Activated gamma-delta T cell treated with anti-CD3 and anti-CD28 coated beads, Interleukin-2, amount 50 U/mL, for 16 hours (primary cell): ENCODE data around the gene SLC9C1.
"Not testable (repeated sequence)": the region's sequence is repeated elsewhere in the genome, so short reads cannot be mapped to it uniquely, and the experiment has no call there.

Experiments used
- DNase-seq: peaks from one replicate; pipeline ENCODE4 v3.0.0-alpha.2; 2020; ENCODE audit warnings: low read depth

Gene SLC9C1

GRCh38 chr3:112187300-112187699 lies 106.7 kb downstream of the SLC9C1 start:
- DNase-seq, result no peak

- not testable (repeated sequence) for DNase-seq
Observed at GRCh38 chr3:112185423-112186035, 108.5 kb downstream of the SLC9C1 start.

GRCh38 chr3:112175646-112176045 lies 118.4 kb downstream of the SLC9C1 start:
- DNase-seq, result no peak

GRCh38 chr3:112175037-112175436 lies 119.0 kb downstream of the SLC9C1 start:
- DNase-seq, result no peak

- no peak for DNase-seq
Observed at GRCh38 chr3:112171144-112171543, 122.9 kb downstream of the SLC9C1 start.

- DNase-seq, result no peak
Observed at GRCh38 chr3:112170046-112170445, 124.0 kb downstream of the SLC9C1 start.

GRCh38 chr3:112167758-112168157 lies 126.3 kb downstream of the SLC9C1 start:
- no peak for DNase-seq

GRCh38 chr3:112149136-112149535 lies 144.9 kb downstream of the SLC9C1 start:
- no peak for DNase-seq

GRCh38 chr3:112143689-112144088 lies 150.3 kb downstream of the SLC9C1 start:
- DNase-seq, result no peak

- DNase-seq, result no peak
Observed at GRCh38 chr3:112143251-112143650, 150.8 kb downstream of the SLC9C1 start.

- DNase-seq, result no peak
Observed at GRCh38 chr3:112141293-112141692, 152.7 kb downstream of the SLC9C1 start.

- DNase-seq, result no peak
Observed at GRCh38 chr3:112140584-112140983, 153.4 kb downstream of the SLC9C1 start.

- no peak for DNase-seq
Observed at GRCh38 chr3:112138219-112138969, 155.6 kb downstream of the SLC9C1 start.

- no peak for DNase-seq
Observed at GRCh38 chr3:112137781-112138180, 156.2 kb downstream of the SLC9C1 start.

GRCh38 chr3:112136959-112137693 lies 156.9 kb downstream of the SLC9C1 start:
- no peak for DNase-seq

GRCh38 chr3:112136046-112136445 lies 158.0 kb downstream of the SLC9C1 start:
- DNase-seq, result no peak

- DNase-seq, result no peak
Observed at GRCh38 chr3:112134335-112135124, 159.5 kb downstream of the SLC9C1 start.

- DNase-seq, result no peak
Observed at GRCh38 chr3:112133626-112134334, 160.2 kb downstream of the SLC9C1 start.

- DNase-seq, result peak; percentile 39
Observed at GRCh38 chr3:112132975-112133448, 161.0 kb downstream of the SLC9C1 start, which contains the start of gene GCSAM. GCSAM (minus strand) TSS chr3:112133248; CDS start chr3:112133120, 128 bp downstream.

- DNase-seq, result no peak
Observed at GRCh38 chr3:112132554-112132953, 161.5 kb downstream of the SLC9C1 start.

- no peak for DNase-seq
Observed at GRCh38 chr3:112132088-112132487, 161.9 kb downstream of the SLC9C1 start.
